Retina (tissue), 1 donor: Measurements from ENCODE around the gene IL17B.

Source experiments
- DNase-seq: peaks from one replicate; pipeline ENCODE4 v3.0.0-alpha.2; 2016

Gene IL17B

DNA sequence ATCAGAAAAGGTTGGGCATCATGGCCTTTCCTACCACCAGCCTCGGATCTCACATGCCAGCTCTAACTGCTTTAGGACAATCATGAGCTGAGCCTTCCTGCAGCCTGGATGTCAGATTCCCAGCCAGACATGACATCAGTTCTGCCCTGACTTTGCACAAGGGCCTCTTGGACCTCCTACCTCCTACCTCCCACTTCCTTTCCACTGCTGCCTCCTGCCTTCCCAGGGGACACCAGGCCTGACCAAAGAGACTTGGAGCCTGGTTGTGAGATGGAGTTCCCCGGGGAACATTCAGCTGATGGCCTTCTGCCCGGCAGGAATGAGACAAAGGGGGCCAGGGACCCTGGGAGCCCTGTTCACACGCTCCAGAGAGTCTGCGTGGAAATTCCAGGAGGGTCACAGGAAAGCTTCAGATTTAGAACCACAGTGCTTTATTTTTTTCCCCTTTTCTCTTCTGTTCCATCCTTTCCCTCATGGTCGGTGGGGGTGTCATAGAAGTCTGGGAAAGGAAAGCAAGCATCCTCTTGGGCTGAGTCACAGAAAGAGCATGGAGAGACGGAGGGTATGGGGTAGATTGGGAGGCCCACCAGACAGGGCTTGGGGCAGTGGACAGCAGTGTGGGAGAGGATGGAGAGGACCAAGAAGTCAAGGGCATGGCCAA lies 35.4 kb upstream of the IL17B start:
- DNase-seq = no peak

GRCh38 chr5:149413477-149414210 lies 34.6 kb upstream of the IL17B start:
- DNase-seq = no peak

DNA sequence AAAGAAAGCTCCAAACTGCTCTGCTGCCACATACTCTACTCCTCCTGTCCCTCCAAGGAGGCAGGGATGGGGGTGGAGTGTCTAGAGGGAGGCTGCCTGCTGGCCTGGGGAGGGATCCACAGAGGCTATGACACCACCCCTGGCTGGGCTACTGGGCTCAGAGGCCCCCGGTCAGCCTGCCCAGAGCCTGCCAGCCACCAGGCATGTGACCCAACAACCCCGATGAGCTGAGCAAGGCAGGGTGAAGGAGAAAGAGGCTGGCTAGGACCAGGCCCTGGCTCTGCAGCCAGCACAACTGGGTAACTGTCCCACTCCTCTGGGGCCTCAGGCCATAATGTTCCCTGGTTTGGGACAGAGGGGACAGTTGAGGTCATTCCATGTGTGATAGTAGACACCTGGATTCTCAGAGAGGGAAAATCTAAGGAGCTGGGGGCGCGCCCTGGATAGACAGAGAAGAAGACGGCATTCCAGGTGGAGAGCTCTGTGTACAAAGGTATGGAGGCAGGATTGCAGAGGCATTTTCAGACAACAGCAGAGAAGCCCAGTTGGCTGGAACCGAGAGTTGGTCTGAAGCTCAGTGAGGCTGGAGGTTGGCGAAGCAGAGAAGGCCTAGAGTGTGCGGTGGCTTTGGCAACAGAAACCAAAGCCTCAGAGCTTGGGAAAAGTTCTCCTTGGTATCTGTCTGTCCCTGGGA lies 33.8 kb upstream of the IL17B start:
- DNase-seq = no peak

GRCh38 chr5:149411738-149412519 lies 32.8 kb upstream of the IL17B start:
- DNase-seq = no peak

DNA sequence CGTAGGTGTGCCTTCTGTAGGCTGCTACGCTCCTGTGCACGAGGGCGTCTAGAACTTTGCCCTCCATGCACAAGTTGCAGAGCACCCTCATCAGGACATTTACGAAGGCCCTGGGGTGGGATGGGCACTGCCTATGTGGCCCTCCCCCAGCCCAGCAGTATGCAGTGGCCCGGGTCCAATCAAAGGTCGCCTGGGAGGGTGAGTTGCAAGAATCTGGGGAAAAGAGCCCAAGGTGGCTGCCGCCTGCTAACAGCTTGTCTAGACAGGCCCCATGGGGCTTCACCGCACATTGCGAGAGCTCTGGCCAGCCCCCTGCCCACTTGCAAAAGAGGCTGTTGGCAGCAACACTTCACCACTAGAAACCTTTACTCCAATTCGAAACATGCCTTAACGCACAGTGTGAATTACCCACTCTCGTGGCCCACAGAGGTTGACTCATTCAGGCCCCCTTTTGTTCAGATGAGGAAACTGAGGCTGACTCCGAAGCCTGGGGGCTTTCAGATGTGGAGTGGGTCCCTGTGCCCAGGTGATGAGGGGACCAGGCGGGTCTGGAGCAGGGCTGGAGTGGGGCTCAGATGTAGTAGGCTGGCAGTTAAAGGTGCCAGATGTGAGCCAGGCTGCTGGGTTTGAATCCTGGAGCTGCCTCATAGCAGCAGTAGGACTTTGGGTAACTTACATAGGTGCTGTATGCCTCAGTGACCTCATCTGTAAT lies 31.8 kb upstream of the IL17B start:
- DNase-seq = no peak

DNA sequence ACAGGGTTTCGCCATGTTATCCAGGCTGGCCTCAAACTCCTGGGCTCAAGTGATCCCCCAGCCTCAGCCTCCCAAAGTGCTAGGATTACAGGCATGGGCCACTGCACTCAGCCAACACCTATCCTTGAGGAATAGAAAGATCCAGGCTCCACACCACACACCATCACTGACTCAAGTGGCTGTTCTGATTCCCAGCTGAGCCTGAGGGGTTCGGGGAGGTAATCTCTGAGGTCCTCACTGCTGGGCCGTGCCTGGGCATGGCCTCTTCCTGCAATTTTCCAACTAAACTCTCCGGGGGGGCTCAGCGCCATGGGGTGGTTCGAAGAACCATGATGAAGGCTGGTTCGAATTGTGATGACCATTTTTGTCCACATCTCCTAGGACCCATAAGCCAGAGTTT lies 31.0 kb upstream of the IL17B start:
- DNase-seq = no peak

- DNase-seq = no peak
These were observed 30.3 kb upstream of the IL17B start for GRCh38 chr5:149409268-149409948.

DNA sequence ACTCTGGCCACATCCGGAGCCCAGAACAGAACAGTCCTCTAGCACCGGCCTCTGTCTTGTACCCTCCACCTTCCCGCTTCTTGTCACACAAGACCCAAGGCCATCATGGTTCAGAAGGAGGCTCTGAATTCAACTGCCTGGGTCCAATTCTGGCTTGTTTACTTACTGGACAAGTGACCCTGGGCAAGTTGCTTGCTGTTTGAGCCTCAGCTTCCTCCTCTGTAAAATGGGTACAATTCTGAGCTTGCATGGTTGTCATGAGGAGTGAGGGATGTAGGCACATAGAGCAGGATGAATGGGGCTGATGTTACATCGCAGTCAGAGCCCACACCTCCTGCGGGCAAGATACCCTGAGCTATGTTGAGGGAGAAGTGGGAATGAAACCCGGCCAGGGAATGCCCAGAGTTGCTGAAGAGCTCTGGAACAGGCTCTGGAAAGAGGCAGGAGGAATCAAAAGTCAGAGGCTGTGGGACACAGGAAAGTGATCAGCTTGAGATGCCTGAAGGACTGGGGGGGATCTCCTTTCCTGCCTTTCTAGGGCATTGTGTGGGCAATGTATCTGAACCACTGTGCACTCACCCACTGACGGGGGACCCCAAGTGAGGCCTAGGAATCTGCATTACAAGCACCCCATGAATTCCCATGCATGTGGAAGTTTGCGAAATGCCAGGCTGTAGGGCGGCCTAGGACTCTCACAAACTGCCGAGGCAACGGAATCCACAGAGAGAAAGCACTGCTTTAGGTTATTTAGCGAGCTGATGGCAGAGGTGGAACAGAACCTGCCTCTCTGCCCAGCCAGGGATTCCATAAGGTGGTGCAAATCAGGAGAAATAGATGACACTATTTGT lies 29.4 kb upstream of the IL17B start:
- DNase-seq = no peak

GRCh38 chr5:149407323-149408251 lies 28.5 kb upstream of the IL17B start:
- no peak for DNase-seq

DNA sequence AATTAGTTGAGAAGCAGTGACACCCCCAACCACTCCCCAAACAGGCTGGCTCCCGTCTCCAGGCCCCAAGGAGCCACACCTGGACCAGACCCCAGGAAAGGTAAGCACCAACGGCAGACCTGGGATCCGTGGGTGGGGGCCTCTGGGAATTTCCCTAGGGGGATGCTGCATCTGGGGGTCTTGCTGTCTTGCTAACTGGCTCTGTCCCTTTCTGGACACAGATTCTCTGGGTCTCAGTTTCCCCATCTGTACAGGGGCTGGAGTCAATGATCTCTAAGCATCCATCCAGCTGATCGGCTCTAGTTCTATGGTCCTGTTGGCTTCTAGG lies 27.9 kb upstream of the IL17B start:
- DNase-seq = no peak

DNA sequence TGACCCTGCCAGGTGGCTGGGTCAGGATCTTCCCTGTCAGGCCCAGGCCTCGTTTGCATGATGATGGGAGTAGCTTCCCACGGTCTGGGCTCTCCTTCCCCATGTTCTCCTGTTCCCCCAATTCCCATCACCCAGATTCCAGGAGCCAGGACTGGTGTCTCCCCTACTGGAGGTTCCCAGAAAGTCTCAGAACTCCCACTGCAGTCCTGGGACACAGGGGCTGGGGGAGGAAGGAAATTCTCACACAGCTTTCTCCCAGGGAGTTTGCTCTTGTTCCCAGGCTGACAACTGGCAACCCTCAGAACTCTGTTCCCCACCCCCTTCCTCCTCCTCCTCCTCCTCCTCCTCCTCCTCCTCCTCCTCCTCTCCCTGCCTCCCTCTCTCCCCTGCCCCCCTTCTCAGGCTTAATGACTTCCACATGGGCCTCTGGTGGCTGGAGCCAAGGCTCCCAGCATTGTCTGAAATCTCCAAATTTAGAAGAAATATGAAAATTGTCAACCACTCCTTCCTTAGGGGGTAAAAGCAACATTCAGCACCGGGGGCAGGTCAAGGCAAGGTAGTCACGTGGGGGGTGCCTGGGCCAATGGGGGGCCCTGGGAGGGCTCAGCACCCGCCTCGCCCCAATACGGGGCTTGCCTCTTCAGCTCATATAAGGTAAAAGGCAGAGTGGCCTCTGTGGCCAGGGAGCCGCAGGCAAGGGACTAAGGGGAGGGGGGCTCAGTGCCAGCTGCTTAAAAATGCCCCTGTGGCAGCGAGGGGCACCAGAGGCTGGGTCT lies 27.3 kb upstream of the IL17B start:
- no peak for DNase-seq

DNA sequence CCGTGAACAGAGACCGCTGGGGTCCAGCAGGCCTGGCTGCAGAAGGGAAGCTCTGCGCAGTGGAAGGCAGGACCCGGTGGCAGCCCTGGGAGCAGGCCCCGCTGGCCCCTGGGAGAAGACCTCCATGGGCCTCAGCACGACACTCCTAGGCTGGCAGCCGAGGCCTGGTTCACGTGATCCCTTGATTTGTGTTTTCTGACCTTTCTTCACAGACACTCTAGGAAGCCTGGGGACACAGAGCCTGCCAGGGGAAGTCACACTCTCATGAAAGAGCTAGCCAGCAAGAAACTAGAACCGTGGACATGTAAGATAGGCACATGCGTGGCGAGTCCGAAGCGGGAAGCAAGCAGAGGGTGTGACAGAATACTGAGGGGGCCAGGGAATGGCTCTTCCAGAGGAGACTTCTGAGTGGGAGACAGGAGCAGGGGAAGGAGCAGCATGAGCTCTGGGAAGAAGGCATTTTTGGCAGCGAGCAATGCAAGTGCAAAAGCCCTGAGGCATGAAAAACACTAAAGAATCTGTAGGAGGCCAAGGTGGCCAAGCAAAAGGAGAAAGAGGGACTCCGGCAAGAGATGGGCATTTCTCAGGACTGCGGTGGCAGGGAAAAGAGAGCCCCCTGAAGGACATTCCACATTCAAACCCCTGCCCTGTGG lies 26.6 kb upstream of the IL17B start:
- DNase-seq = no peak

DNA sequence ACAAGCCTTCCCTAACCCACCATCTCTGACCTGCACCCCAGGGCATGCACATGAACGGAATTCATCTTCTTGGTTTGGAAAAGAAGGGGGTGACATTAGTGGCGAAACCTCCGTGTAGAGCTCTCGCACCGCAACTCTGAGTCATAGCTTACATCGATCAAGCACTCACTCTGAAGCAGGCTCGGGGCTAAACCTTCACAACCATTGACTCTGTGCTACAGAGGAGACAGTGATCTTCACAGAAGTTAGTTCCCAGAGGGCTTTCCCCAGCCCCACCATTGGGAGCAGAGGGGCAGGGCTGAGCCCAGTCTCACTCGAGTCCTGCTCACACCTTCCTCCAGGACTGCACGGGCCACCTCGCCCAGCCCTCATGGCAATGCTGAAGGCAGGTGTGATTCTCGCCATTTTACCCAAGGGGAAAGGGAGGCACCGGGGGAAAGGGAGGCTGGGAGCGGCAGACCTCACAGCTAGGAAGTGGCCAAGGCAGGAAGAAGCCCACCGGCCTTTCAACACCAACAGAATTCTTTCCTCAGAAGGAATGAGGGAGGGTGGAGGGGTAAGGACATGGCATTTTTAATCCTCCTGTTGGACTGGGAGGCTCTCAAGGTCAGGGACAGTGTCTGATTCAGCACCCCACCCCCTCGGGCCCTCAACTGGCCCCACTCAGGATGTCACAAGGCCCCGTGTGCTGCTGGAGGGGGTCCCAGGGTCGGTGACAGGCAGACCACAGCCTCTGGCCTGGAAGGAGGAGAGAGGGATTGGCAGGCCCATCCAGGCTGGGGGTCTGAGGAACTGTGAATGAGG lies 25.9 kb upstream of the IL17B start:
- no peak for DNase-seq

DNA sequence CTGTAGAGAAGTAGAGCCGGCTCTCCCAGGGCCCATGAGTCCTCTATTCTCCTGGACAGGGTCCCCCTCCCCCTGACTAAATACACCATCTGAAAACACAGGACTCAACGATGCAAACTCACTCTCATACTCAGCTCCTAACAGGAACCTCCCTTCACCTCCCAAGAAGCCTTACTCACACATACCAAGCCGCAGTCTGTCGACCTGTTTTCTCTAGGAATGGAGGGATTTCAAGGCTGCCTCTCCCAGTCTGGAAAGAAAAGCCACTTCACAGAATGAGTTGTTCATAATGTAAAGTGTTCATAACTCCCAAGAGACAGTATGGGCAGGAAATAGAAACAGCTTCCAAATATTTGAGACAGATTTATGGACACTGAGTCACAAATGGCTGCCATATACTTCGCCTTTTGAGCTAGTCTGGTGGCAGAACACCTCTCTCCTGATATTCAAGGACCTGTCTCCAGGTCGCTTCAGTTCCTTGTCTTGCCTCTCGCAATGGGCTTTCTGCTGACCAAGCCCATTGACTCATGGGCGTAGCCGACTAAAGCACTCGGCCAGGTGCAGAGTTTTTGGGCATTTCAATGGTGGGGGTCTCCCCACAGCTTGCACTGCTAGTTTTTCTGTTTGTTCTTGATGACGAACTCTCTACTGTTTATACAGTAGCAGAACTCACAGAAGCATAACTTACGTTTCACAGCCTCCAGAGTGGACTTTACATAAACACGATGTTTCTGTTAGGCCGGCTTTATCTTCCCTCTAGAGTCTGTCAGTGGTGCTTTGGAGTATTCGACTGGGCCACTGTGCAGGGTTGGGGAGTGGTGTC lies 25.0 kb upstream of the IL17B start:
- DNase-seq = no peak

GRCh38 chr5:149402291-149402690 lies 23.2 kb upstream of the IL17B start:
- no peak for DNase-seq

DNA sequence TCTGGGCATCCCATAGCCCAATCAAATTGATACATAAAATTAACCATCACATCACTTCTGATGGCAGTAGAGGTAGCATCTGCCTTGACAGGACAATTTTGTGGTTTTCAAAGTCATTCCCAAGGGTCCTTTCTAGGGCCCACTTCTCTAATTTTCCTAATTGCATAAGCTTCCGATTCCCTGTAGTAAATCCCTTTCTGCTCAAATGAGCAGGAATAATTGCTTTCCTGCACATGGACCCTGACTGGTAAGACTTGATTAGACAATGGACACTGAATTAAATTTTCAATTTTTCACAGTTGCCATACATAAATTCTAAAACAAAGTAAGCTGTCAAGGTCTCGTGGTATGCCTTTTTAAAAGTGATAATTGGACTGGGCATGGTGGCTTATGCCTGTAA lies 22.0 kb upstream of the IL17B start:
- DNase-seq = no peak

DNA sequence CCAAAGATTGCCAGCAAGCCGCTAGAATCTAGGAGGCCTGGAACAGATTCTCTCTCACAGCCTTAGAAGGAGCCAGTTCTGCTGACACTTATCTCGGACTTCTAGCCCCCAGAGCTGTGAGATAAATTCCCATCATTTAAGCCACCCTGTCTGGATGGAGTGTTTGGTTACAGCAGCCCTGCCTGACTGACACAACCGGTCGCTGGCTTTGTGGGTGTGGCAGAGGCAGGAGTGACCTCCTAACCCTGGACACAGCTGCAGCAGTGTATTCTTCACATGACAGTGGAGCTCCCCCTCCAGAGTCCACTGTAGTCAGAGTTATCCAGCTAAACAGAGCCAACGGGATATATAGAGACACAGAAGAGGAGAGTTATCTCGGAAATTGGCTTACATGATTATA lies 21.2 kb upstream of the IL17B start:
- no peak for DNase-seq
